Ishikawa (cell line): ENCODE data around the gene REV1.

Experiments
- RAD21 ChIP-seq: IDR thresholded peaks from 2 replicates; pipeline ENCODE4 v1.6.1; 2012; ENCODE audit warnings: low read depth
- TAF1 ChIP-seq: IDR thresholded peaks from 2 replicates; pipeline ENCODE4 v1.6.1; 2012; ENCODE audit warnings: low read depth, mild to moderate bottlenecking
- TEAD4 ChIP-seq: IDR thresholded peaks from 2 replicates; pipeline ENCODE4 v1.6.1; 2012

DNA sequence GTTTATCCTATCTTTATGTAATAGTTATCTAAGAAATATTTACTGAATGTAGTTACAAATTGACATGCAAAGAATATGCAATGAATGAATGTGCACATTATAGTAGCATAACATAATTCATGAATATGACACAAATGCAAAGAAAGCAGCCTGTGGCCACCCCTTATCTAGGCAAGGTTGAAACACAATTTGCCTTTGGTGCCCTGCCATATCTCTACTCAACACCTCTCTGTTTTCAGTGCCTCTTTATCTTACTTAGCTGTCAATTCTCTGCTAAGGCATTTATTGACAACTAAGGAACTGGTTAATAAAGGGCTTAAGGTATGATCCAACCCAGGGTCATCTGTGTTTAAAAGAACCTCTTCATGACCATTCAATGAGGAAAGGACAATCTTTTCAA lies 18.9 kb downstream of the REV1 start:
- TF ChIP-seq RAD21 (no peak), TEAD4 (no peak), TAF1 (no peak)
